ENCODE results near the gene NPAS2.

The NPAS2 gene, protein sequence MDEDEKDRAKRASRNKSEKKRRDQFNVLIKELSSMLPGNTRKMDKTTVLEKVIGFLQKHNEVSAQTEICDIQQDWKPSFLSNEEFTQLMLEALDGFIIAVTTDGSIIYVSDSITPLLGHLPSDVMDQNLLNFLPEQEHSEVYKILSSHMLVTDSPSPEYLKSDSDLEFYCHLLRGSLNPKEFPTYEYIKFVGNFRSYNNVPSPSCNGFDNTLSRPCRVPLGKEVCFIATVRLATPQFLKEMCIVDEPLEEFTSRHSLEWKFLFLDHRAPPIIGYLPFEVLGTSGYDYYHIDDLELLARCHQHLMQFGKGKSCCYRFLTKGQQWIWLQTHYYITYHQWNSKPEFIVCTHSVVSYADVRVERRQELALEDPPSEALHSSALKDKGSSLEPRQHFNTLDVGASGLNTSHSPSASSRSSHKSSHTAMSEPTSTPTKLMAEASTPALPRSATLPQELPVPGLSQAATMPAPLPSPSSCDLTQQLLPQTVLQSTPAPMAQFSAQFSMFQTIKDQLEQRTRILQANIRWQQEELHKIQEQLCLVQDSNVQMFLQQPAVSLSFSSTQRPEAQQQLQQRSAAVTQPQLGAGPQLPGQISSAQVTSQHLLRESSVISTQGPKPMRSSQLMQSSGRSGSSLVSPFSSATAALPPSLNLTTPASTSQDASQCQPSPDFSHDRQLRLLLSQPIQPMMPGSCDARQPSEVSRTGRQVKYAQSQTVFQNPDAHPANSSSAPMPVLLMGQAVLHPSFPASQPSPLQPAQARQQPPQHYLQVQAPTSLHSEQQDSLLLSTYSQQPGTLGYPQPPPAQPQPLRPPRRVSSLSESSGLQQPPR

DNA sequence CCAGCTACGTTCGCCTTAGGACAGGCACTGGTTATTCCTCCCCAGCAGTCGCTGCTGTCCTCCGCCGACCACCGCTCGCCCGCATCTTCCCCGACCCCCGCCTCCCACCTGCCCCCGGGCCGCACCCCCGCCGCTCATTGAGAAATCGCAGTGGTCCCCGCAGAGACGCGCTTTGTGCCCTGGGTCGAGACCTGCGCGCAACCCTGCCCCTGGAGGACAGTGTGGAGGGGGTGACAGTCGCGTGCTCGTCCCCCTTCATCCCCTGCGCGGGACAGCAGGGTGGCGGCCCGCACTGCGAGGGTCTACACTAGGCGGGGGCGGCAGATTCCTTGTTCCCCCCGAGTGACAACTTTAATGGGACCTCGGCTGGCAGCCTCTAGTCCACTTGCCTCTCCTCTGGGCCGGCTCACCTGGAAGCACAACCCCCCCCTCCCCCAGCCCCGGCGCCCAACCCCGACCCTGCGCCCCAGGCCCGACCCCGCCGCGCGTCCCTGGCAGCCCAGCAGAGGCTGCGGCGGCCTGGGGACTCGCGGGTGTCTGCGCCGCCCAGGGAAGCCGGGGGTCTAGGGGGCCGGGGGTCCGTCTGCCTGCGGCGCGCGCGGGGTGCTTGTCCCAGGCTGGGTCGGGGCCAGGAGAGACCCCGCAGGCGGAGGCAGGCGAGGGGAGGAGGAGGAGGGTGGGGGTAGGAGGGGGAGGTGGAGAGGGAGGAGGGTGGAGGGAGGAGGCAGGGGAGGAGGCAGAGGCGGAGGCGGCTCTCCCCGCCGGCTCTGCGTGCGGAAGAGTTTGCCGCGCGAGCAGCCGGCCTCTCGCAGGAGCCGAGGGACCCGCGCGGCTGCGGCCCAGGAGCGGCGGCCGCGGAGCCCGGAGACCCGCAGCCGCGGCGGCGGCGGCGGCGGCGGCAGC, at the start of gene NPAS2:
TSS of gene NPAS2 (plus strand) at position 770 of the 903 bp plus-strand sequence. CDS start 84,616 bp downstream, outside the sequence.
- DNase-seq (ENCODE audit: extremely low read depth in 1 of 2, low read depth in 1 of 2), result no peak

DNA sequence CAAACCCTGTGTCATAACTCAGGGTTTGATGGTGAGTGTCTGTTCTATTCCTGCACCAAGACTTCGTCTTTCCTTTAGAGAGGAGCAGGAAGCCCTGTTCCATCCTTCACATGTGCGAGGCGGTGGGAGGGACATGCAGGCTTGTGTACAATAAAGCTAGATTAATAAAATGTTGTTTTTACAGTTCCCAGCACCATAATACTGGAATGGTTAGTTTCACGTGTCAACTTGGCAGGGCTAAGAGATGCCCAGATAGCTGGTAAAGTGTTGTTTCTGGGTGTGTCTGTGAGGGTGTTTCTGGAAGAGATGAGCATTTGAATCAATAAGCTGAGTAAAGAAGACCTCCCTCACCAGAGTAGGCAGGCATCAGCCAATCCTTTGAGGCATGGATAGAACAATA, 48.8 kb upstream of the NPAS2 start:
- no peak for DNase-seq (ENCODE audit: extremely low read depth in 1 of 2, low read depth in 1 of 2)

DNA sequence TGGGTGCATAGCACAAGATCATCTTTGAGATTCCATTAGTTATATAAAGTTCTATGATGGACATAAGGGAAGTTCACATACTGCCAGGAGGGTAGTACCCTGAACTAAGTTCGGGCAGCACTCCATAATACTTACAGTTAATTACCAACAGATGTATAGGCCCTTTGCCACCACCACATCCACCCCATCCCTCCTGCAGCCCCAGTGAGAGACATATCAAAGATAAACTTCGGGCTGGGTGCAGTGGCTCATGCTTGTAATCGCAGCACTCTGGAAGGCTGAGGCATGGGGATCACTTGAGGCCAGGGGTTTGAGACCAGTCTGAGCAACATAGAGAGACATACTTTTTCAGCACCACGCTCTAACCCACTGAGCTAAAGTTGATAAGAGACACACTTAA, 46.4 kb upstream of the NPAS2 start:
- no peak for DNase-seq (ENCODE audit: extremely low read depth in 1 of 2, low read depth in 1 of 2)

DNA sequence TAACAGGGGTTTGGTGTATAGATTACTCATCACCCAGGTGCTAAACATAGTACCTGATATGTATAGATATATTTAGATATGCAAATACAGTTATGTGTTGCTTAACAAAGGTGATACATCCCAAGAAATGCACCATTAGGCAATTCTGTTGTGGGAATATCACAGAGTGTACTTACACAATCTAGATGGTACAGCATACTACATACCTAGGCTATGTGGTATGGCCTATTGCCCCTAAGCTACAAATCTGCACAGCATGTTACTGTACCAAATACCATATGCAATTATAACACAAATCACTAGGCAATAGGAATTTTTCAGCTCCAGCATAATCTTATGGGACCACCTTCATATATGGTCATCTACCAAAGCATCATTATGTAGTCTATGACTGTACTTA, 43.5 kb upstream of the NPAS2 start:
- DNase-seq (ENCODE audit: extremely low read depth in 1 of 2, low read depth in 1 of 2), result no peak

DNA sequence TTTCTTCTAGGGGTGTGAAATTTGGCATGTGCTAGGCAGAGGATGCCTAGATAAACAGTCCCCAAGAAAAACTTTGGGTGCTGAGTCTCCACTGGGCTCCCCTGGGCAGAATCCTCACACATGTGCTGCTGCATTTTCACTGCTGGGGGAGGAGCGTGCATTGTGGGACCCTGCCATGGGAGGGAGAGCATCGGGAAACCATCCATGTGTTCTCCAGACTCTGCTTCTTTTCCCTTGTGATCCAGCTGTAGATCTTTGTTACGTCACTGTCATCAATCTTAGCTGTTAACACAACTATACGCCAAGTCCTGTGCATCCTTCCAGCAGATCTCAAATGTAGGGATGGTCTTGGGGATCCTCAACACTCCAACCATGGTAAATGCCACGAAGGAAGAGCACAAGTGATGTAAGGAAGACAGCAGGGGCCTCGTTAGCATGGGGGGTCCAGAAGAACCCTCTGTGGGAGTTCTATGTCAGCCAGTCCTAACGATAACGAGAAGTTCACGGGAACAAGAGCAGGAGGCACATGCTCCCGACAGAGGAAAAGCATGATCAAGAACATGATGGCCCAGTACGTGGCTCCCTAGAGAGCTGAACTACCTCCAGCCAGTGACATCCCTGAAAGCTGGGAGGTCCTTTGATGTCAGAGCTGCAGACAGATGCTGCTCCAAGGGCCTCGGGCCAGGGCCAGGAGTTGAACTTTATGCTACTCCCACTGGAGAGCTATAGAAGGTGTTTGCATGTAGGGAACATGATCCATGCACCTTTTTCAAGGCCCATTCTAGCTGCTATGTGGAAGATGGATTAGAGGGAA, 41.1 kb upstream of the NPAS2 start:
- no peak for DNase-seq (ENCODE audit: extremely low read depth in 1 of 2, low read depth in 1 of 2)

DNA sequence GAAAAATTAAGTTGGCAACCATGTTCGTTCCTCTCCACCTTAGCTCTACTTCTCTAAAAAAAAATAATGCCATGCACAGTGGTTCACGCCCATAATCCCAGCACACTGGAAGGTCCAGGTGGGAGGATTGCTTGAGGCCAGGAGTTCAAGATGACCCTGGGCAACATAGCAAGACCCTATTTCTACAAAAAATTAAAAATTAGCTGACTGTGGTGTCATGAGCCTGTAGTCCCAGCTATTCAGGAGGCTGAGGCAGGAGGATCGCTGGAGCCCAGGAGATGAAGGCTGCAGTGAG, 40.1 kb upstream of the NPAS2 start:
- DNase-seq (ENCODE audit: extremely low read depth in 1 of 2, low read depth in 1 of 2), result no peak

DNA sequence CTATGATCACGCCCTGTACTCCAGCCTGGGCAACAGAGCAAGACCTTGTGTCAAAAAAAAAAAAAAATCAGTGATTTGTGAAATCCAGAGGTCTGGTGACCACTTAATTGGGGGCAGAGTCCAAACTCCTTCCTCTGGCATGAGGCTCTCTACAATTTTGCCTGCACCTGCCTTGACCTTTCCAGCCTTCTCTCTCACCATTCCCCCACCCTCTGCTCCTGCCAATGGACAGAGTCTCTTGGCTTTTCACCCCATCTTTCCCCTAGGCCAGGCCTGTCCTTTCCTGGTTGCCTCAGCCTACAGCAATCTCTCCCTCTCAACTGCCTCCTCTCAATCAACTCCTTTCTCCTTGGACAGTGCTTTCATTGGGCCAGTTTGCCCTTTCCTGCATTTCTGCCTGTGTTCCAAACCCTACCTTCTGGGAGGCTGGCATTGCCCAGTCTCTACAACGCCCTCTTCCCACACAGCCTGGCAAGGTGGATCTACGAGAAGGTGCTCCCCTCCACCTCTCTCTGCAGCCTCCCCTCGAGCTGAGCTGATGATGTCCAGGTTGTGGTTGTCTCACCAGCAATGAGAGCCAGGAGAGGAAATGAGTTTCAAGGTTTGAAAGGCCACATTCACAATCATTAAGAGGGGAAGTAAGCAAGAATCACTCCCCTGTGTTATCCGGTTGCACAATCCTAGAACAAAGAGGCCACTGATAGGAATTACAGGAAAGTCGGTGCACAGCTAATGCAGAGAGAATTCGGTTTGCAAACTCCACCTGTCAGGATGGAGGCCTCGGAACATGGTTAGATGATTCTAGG, 39.5 kb upstream of the NPAS2 start:
- no peak for DNase-seq (ENCODE audit: extremely low read depth in 1 of 2, low read depth in 1 of 2)

DNA sequence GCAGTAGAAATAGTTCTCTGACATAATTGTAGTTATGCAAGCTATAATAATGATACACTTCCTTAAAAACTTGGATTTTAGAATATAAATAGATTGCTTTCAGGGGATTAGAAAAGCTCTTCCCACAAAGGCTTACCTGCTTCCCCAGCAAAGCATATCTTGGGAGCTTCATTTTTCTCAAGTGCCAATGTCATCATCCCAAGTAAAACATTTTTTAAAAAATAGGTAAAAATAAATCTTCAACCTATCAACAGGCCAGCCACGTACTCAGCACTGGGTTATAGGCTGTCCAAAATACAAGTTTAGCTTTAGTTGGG, 39.0 kb upstream of the NPAS2 start:
- no peak for DNase-seq (ENCODE audit: extremely low read depth in 1 of 2, low read depth in 1 of 2)

DNA sequence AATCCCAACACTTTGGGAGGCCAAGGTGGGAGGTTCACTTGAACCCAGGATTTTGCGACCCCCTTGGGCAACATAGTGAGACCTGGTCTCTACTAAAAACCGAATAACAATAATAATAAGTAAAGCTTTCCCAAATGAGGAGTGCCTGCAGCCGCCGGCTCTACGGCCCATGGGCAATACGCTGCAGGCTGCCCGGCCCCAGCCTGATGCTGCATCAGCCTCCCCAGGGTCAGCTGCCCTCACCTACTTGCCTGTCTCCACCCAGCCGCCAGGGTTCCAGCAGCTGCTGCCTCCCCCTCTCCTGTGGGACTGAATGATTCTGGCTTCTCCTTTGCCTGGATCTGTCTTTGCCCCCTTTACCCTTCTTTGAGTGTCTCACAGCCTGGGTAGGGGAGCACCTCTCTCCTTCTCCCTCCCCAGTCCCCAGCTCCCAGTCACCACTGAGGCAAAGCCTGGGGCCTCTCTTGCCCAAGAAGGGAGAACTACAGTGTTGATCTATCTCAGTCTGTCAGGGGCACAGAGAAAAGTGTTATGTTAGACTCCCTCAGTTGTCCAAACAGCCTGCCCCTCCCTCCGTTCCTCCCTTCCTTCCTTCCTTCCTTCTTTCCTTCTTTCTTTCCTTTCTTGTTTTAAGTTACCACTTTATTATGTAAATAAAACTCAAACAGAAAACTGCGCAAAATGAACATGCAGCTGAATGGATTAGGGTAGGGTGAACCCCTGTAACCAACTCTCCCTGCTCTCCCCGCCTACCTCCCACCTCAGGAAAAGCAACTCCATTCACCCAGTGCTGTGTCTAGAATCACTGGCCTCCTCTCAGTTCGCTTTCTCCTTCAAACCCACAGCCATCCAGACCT, 38.2 kb upstream of the NPAS2 start:
- DNase-seq (ENCODE audit: extremely low read depth in 1 of 2, low read depth in 1 of 2), result no peak

DNA sequence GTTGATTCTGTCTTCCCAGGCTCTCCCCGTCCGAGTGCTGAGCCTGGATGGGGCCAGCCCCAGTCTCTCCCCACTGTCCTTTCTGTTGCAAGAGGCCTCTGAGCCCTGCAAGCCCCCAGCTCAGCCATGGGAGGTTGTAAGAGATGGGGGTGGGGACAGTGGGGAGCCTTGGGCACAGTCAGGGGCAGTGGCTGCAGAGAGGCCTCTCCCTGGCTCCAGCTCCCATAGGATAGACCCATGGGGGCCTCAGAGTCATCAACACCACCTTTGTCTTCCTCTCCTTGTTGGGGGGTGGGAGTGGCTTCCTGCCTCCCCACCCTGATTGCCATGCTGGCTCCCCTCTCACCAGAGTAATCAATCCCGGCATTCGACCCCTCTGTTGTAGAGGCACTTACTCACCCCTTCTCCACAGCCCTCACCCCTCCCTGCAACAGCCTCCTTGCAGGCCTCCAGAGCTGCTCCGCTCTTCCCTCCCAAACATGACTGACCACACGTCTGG, 37.5 kb upstream of the NPAS2 start:
- no peak for DNase-seq (ENCODE audit: extremely low read depth in 1 of 2, low read depth in 1 of 2)

DNA sequence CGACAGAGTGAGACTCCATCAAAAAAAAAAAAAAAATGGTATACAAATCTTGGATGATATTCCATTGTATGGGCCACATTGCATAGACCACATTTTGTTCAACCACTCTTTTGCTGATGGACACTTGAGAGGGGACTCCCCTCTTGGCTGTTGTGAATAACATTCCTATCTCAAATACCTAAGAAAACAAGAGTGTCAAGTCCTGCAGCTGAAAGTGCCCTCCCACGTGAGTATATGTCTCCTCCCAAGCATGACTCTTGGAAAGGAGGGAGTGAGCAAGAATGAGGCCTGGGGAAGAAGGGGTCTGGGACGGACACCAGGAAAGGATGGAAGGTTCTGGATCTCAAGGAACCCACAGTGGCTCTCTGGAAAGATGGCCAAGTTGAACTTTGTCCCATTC, 36.0 kb upstream of the NPAS2 start:
- no peak for DNase-seq (ENCODE audit: extremely low read depth in 1 of 2, low read depth in 1 of 2)

DNA sequence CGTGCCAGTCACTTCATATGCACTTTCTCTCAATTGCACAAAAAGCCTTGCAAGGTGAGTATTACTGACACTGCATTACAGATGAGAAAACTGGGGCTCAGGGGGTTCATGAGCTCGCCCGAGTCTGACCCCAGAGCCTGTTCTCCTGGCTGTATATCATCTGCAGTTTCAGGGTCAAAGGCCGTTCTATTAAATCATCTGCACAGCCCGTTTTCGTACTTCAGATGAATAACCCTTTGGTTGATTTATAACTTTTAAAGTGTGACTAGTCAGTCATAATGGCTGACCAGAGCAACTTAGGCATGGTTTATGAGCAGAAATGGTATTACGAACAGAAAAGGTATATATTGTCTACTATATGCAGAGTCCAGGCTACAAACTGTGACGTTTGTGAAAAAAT, 35.3 kb upstream of the NPAS2 start:
- no peak for DNase-seq (ENCODE audit: extremely low read depth in 1 of 2, low read depth in 1 of 2)

DNA sequence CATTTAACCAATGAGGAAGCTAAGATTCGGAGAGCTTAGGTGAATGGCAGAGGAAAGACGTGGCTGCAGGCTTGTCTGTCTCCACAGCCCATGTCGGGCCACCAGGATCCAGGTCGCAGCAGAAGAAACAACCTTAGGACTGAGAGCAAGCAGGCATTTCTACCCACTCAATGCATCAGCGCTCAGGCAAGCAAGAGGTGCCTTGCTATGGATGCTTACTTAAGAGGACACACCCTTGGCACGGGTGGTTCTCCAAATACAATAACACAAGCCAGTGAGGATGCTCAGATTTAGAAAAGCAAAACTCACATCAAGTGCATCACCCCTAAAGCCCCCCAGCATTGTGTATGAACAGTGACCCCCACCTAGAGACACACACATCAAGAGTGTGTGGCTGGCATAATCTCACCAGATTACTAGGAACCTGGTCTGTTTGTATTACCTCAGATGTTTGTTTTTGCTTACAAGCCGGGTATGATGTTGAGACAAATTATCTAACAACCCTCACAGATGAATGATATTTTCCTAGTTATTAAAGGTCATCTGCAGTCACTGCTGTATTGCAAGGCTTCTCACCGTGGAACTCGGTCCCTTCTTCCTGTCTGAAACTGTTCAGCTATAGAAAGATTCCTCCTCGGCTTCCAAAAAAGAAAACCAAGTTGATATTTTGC, 34.2 kb upstream of the NPAS2 start:
- no peak for DNase-seq (ENCODE audit: extremely low read depth in 1 of 2, low read depth in 1 of 2)

DNA sequence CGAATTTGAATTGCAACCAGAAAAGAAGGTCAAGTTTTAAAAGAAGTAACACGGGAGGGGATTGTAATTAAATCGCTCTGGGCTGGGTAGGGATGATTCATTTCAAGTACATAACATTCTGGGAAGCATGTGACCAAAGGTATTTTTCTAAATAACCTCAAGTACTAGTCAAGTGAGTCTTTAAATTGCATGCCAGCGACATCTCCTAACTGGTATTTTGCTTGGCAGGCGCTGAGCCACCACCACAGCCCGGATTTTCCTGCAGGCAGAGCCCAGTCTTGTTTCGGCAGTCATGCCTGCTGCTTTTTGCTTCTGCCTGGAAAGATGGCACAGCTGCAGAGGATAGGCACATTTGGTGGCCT, 33.7 kb upstream of the NPAS2 start:
- DNase-seq (ENCODE audit: extremely low read depth in 1 of 2, low read depth in 1 of 2), result no peak

DNA sequence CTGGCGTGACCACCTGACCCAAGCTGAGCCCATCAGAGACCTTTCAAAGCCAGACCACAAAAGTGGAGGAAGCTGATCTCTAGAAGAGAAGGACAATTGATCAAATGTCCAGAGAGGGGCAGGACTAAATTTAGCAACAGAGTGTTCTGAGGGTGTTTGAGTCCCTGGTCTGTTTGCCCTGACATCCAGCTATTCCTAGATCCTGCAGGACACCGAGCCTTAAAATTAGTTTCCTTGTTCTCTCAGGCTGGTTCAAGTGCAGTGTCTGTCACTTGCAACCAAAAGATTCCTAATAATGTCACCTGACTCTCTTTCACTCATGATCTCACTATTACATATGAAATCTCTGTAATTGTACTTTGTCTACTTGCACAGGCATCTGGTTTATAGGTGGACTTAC, 33.0 kb upstream of the NPAS2 start:
- no peak for DNase-seq (ENCODE audit: extremely low read depth in 1 of 2, low read depth in 1 of 2)

DNA sequence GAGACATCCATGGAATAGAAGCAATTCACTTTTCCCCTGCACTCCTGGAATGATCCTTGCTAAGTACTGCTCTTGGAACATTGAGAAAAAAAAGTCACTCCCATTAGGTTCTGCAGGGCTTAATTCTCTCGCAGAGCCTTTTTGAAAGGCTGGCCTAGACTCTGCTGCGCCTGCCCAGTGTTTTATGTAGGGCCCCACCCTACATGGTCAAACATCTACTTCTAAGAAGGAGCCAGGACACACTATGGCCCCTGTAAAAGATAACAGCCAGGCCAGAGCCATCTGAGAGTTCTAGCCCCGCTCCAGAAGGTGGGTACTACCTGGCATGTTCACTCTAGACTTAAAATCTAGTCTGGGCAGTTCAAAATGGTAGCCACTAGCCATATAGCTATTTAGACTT, 30.6 kb upstream of the NPAS2 start:
- DNase-seq (ENCODE audit: extremely low read depth in 1 of 2, low read depth in 1 of 2), result no peak

DNA sequence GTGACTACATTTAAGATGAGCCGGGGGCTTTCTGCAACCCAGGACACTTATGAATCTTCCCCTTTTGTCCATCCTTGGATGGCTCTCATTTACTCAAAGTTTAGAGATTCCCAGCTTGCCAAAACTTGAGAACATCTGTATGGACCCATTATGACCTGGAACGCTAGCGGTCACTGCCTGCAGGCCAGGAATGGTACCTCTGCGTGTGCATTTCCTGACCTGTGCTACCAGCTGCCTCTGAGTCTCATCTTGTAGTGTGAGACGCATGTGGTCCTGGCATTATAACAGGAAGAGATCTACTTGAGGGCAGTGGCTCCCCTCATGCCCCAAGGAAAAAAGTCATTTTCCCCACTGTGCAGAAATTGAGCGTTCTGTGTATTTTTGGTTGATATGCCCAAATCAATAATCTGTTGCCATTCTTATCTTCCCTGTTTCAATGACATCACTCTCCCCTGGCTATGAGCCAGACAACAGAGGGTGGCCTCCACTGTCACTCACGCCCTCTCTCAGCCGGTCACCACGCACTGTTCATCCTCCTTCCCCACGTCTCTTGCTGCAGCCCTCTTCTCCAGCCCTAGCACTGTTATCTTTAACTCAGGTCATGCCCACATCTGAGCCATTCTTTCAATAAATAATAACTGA, 28.5 kb upstream of the NPAS2 start:
- no peak for DNase-seq (ENCODE audit: extremely low read depth in 1 of 2, low read depth in 1 of 2)

DNA sequence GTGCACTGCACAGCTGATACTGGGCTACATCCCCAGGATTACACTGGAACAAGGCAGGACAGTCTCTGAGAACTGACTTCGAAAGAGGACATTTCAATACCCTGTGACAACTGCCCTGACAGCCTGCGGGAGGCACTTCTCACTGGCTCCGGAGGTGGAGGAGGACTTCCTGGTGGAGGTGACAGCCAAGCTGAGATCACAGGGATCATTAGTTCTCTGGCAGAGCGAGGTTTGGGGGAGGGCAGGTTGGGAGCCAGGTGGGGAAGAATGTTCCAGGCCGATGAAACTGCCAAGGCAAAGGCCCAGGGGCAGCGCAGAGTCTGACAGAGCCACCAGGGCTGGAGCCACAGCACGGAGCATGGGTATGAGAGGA, 28.0 kb upstream of the NPAS2 start:
- no peak for DNase-seq (ENCODE audit: extremely low read depth in 1 of 2, low read depth in 1 of 2)

Measured in activated CD8-positive, alpha-beta memory T cell treated with anti-CD3 and anti-CD28 coated beads for 1 hour (primary cell).